HG03066 (cell line): ENCODE data around the gene GTPBP3.

Experiments
- ATAC-seq: cut with Tn5 transposase; IDR thresholded peaks from one replicate; pipeline ENCODE4 v1.9.1; 2021; ENCODE audit warnings: low read depth; ENCODE audit not compliant: unreplicated experiment

Gene GTPBP3

DNA sequence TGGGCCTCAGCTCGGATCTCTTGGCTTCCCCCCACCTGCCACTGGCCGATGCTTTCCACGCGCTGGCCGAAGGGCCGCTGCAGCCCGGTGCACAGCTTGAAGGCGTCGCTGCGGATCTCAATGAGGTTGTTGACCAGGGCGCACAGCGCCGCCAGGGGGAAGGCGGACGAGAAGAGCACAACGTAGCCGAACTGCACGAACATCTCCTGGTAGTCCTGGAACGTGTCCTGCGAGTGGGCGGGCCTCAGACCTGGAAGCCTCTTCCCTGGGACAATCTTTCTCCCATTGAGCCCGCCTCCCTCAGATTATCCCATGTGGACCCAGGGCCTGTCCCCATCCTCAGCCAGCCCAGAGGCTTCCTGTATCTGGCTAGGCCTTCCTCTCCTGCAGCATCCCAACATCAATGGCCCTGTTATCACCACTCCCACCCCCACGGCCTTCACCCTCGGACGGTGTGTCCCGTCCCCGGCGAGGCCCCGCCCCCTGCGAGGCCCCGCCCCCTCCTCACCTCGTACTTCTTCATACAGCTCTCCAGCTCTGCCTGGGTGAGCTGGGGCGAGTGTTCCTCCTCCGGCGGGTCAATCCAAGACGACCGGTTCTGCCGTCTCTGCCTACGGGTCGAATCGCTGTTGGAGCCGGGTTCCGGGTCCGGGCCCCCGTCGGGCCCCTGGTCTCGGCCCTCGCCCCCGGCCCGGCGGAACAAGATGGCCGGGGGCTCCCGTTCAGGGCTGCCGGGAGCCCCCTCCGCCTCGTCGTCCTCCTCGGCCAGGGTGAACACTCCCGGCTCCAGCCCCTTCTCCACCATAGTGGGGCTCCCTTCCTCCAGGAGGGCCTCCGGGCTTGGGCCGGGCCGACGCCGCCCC lies 9.5 kb upstream of the GTPBP3 start:
- no peak for ATAC-seq

DNA sequence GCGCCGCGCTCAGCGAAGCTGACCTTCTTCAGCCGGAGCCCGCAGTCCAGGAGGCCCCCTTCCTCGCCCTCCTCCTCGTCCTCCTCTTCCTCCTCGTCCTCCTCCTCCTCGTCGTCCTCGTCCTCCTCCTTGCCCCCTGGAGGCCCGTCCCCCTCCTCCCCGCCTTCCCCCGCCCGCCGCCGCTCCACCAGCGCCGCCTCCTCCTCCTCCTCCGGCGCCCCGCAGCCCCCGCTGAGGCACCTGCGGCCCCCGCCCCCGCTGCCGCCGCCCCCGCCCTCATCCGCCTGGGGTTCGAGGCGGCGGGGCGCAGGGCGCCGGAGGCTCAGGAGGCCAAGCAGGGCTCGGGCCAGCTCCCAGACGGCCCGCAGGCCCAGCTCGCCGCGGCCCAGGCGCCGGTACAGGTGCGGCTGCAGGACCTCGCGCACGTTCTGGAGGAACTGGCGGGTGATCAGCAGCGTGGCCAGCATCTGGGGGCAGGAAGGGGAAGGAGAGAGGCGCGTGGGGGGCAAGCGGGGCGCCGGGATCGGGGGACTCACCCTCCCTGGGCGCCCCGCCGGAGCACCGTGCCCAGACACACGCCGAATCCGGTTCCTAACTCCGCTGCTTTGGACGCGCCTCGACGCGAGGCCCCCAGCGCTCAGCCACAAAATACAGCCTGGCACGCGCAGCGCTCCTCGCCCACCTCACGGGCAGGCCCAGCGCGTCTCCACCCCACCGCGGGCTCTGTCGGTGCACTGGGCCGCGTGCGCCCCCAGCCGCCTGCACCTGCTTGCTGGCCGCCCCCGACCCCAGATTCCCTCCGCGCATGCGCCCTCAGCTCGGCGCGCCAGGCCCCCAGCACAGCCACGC lies 8.6 kb upstream of the GTPBP3 start:
- no peak for ATAC-seq

- ATAC-seq = no peak
Observed at GRCh38 chr19:17329366-17330261, 7.7 kb upstream of the GTPBP3 start.

DNA sequence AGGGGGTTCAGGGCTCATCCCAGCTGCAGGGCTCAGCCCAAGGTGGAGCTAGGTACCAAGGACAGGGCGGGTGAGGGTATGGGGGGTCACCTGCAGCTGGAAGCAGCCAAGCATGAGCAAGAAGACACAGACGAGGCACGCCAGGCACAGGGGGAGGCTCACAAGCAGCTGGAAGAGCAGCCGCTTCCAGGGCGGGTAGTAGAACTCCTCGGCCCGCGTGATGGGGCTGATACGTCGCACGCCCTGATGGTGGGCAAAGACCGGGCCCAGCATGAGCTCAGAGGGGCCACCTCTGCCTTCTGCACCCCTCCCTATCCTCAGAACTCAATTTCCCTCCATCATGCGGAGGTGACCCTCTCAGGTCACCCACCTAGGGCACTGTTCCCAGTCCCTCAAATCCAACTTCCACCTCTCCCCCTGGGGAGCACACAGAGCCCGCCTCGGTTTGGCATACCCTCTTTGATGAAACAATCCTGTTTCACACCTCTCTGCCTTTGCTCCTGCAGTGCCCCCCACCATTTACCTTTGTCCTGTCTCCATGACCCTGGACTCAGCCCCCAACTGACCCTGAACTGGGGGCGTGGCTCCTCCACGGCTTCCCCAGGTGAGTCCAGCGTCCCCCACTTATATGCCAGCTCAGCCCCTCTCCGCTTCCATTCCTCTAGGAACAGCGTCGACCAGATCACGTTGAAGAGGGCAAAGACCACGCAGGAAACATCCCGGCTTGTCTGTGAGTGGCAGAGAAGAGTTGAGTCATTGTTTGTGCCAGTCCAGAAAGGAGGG lies 6.9 kb upstream of the GTPBP3 start:
- no peak for ATAC-seq

GRCh38 chr19:17331045-17331558 lies 6.3 kb upstream of the GTPBP3 start:
- ATAC-seq = no peak

- ATAC-seq = no peak
Observed at GRCh38 chr19:17332360-17332676, 5.0 kb upstream of the GTPBP3 start.

DNA sequence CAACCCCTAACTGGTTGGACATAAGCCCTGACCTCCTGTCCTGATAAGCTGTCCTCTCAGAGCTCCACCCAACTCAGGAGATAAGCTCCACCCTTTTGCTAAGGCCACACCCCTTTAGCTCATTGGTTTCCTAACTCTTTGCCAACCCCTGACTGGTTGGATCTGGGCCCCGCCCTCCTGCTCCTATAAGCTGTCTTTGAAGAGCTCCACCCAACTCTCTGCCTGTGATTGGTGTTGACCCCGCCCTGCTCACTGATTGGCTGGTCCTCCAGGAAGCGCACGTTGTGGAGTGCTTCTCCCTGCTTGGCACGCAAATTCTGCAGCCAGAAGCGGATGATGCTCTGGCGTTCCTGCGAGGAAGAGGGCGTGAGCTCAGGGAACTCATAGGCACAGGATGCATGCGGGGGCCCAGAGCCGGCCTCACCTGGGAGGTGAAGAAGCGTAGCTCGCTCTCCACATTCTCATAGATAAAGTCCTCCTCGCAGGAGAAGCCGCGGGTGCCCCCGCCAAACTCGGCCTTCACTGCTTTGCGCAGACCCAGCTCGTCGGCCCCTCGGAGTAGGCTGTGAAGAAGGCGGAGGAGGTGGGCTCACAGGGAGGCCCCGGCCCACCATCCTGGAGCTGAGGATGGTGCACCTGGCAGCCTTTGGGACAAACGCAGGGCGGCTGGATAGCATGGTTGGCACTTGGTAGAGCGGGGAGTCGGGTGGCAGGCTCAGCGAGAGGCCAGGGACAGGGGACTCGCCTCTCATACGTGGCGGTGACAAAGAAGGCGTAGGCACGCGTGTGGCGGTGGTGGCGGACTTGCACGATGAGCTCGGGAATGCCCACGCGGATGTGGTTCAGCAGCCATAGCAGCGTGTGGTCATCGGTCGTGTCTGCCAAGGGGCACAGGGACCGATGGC lies 4.4 kb upstream of the GTPBP3 start:
- ATAC-seq = no peak

GRCh38 chr19:17333611-17334413 lies 3.5 kb upstream of the GTPBP3 start:
- ATAC-seq = no peak

GRCh38 chr19:17334414-17335409 lies 2.6 kb upstream of the GTPBP3 start, which contains the start of gene ANO8:
TSS of gene ANO8 (minus strand) at chr19:17334855. CDS start at chr19:17334670, 185 bp downstream.
- ATAC-seq = peak; percentile 36

- no peak for ATAC-seq
Observed at GRCh38 chr19:17335575-17335974, 1.8 kb upstream of the GTPBP3 start.

DNA sequence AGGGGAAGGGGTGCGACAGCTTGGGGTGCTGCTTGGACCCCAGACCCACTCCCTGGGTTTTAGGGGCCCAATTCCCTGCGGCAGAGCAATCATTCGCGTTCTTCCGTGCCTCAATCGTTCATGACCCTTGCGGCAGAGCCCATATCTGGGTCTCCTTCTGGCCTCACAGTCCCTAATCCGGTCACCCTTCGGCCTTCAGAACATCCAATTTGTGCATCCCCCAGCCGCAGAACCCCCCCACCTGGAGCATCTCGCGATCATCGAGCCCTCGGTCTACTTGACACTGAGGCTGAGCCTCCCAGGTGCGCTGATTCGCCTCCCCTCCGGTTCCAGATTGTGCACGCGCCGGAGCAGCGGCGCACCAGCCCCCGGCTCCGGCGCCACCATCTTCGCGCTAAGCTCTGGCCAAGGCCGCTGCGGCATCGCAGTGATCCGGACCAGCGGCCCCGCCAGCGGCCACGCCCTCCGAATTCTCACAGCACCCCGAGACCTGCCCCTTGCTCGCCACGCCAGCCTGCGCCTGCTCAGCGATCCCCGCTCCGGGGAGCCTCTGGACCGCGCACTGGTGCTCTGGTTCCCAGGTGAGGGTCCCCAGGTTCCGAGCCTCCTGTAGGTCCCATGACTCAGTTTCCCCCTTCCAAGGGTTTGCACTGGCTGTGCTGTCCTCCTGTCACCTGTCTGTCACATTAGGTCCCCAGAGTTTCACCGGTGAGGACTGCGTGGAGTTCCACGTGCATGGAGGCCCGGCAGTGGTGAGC lies 501 bp downstream of the GTPBP3 start:
- ATAC-seq = no peak

DNA sequence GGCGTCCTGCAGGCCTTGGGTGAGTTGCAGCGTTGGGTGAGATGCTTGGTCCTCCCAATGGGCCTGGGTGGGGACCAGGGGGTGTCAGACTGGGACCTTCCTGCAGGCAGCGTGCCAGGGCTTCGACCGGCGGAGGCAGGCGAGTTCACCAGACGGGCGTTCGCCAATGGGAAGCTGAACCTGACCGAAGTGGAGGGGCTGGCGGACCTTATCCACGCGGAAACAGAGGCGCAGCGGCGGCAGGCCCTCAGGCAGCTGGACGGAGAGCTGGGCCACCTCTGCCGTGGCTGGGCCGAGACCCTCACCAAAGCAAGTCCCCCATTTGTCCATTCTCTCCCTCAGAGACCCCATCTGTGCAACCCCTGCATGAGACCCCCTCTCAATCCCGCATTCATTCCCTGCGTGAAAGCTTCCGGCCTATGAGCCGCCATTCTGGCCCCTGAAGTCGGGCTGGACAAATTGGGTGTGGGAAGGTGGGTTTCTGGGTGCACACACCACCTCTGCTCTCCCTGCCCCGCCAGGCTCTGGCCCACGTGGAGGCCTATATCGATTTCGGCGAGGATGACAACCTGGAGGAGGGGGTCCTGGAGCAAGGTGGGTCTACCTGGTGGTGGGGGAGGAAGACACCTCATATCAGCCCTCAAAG lies 1.2 kb downstream of the GTPBP3 start:
- no peak for ATAC-seq

DNA sequence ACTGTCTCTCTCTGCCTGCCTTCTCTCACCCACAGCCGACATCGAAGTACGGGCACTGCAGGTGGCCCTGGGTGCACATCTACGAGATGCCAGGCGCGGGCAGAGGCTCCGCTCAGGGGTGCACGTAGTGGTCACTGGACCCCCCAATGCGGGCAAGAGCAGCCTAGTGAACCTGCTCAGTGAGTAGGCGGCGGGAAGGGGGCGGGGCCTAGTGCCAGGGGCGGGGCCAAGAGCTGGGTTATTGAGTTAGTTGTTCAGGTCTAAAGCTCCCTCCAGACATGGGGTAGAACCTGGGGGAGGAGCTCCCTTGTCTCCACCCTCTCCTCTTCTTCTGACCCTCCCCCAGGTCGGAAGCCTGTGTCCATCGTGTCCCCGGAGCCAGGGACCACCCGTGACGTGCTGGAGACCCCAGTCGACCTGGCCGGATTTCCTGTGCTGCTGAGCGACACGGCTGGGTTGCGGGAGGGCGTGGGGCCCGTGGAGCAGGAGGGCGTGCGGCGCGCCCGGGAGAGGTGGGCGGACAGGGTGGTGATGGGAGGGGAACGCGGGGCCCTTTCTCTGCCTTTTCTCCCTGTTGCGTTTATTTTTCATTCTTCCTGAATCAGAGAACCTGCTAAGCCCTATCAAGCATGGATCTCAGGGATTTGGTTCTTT lies 1.9 kb downstream of the GTPBP3 start:
- no peak for ATAC-seq

DNA sequence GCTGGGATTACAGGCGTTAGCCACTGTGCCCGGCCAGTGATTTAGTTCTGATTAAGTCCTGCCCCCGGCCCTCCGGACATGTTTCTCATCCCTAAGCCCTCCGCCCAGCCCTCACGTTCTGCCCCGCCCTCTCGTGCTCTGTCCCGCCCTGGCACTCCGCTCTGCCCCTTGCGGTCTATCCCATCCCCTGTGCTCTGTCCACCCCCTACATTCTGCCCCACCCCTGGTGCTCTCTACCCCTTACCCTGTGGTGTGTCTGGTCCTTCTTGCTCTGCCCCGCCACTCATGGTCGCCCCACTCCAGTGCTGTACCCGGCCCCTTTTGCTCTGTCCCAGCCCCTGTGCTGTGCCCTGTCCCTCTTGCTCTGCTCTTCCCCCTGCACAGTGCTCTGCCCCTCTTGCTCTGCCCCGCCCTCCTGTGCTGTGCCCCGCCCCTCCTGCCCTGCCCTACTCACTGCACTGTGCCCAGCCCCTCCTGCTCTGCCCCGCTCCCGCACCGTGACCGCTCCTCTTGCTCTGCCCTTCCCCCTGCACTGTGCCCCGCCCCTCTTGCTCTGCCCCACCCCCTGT lies 3.0 kb downstream of the GTPBP3 start:
- no peak for ATAC-seq

- no peak for ATAC-seq
Observed at GRCh38 chr19:17340871-17341357, 3.6 kb downstream of the GTPBP3 start.
